Measurements from ENCODE around the gene CRACR2B.

The CRACR2B gene

DNA sequence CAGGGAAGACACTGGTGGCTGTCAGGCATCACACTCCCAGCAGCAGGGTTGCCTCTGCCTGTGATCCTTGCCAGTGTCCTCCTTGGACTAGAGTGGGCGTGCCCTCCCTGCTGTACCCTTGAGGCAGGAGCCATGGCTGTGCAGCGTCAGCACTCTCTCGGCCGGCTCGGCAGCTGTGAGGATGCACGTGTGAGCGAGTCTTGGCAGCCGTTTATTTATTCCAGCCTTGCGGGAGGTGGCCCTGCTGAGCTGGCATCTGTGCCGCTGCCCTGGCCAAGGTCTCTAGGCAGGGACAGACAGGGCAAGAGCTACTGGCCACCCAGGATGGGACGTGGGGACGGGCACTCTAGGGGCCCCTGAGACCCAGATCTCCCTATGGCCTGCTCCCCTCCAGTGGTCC lies 48.8 kb downstream of the CRACR2B start:
- ChIA-PET POLR2A (interaction anchor here (1.2 kb wide), 1 partner anchor 34 kb away, joined by 3 read pairs; the partner anchor contains the start of gene CHID1), CTCF (no interaction called here)
- TF ChIP-seq, protein P1, sequence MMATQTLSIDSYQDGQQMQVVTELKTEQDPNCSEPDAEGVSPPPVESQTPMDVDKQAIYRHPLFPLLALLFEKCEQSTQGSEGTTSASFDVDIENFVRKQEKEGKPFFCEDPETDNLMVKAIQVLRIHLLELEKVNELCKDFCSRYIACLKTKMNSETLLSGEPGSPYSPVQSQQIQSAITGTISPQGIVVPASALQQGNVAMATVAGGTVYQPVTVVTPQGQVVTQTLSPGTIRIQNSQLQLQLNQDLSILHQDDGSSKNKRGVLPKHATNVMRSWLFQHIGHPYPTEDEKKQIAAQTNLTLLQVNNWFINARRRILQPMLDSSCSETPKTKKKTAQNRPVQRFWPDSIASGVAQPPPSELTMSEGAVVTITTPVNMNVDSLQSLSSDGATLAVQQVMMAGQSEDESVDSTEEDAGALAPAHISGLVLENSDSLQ (IDR thresholded peaks at IDR 0.05), result no peak
- TF ChIP-seq FOXM1 (IDR thresholded peaks at IDR 0.05; ENCODE audit: borderline replicate concordance) (no peak), FOXA1 (IDR thresholded peaks at IDR 0.05) (no peak), CTBP1 (IDR thresholded peaks at IDR 0.05; ENCODE audit: borderline replicate concordance) (no peak), SUZ12 (IDR thresholded peaks at IDR 0.05) (no peak), ELF4 (IDR thresholded peaks at IDR 0.05) (no peak), ARNT (IDR thresholded peaks at IDR 0.05) (no peak), ZNF384 (IDR thresholded peaks at IDR 0.05) (no peak), TARDBP (IDR thresholded peaks at IDR 0.05) (no peak), SP1 (IDR thresholded peaks at IDR 0.05) (no peak), BHLHE40 (IDR thresholded peaks at IDR 0.05; ENCODE audit: borderline replicate concordance) (no peak), L3MBTL2 (conservative IDR thresholded peaks at IDR 0.05) (no peak), HDGF (IDR thresholded peaks at IDR 0.05; ENCODE audit: borderline replicate concordance) (no peak), FOXK2 (IDR thresholded peaks at IDR 0.05) (no peak), NFRKB (IDR thresholded peaks at IDR 0.05) (no peak)
- no peak for DNase-seq (ENCODE audit: extremely low spot score)

DNA sequence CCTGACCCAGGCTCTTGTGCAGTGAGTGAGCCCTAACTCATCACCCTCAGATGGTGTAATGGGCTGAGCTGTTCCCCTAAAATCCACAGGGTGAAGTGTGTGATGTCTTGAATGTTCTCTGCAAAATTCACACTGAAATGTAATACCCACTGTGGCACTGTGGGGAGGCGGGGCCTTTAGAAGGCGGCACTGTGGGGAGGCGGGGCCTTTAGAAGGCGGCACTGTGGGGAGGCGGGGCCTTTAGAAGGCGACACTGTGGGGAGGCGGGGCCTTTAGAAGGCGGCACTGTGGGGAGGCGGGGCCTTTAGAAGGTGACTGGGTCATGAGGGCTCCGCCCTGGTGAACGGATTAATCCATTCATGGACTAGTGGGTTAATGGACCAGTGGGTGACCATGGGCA lies 49.8 kb downstream of the CRACR2B start:
- TF ChIP-seq TARDBP (IDR thresholded peaks at IDR 0.05) (no peak), SUZ12 (IDR thresholded peaks at IDR 0.05) (no peak), FOXM1 (IDR thresholded peaks at IDR 0.05; ENCODE audit: borderline replicate concordance) (no peak), NFRKB (IDR thresholded peaks at IDR 0.05) (no peak), SP1 (IDR thresholded peaks at IDR 0.05) (no peak), BHLHE40 (IDR thresholded peaks at IDR 0.05; ENCODE audit: borderline replicate concordance) (no peak), ELF4 (IDR thresholded peaks at IDR 0.05) (no peak), ZNF384 (IDR thresholded peaks at IDR 0.05) (no peak), FOXK2 (IDR thresholded peaks at IDR 0.05) (no peak), HDGF (IDR thresholded peaks at IDR 0.05; ENCODE audit: borderline replicate concordance) (no peak), CTBP1 (IDR thresholded peaks at IDR 0.05; ENCODE audit: borderline replicate concordance) (no peak), L3MBTL2 (conservative IDR thresholded peaks at IDR 0.05) (no peak), LEF1 (IDR thresholded peaks at IDR 0.05; ENCODE audit: borderline replicate concordance) (no peak)
- TF ChIP-seq, protein P1 (IDR thresholded peaks at IDR 0.05), result no peak
- peak; percentile 53 for DNase-seq (ENCODE audit: extremely low spot score)
- ChIA-PET CTCF (no interaction called here), POLR2A (interaction anchor here (0.7 kb wide), 1 partner anchor 17 kb away, joined by 3 read pairs; no protein-coding TSS in a partner anchor)

DNA sequence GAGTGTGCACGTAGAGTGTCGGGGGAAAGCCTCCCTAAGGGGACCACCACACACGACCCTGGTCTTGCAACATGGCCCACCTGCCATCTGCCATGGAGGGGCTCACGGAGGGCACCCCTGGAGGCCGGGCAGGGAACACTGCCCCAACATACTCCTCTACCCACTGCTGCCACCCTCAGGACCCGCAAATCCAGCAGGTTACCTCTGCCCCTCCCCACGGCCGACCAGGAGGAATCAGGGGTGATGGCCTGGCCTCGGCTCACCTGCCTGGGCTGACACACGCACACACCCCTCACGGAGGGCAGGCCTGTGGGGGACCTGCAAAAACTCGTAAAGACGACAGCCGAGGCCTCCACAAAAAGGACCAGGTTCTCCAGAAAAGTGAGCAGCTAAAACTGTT lies 52.7 kb downstream of the CRACR2B start:
- ChIA-PET CTCF (no interaction called here), POLR2A (no interaction called here)
- TF ChIP-seq HDGF (IDR thresholded peaks at IDR 0.05; ENCODE audit: borderline replicate concordance), result no peak
- TF ChIP-seq CTBP1 (IDR thresholded peaks at IDR 0.05; ENCODE audit: borderline replicate concordance), result no peak
- no peak for TF ChIP-seq LEF1 (IDR thresholded peaks at IDR 0.05; ENCODE audit: borderline replicate concordance)
- DNase-seq (ENCODE audit: extremely low spot score), result no peak

Measured in HEK293T (cell line).